Pancreas (tissue), 10 donors: Measurements from ENCODE around the gene DACH1. TPM values are rescaled to one million over a fixed set of nuclear protein-coding genes. Genes with fewer than 3 reads are reported as not detected.

ENCODE experiments used
- ATAC-seq, 4 donors: fragments of 200-7000 bp; cut with Tn5 transposase; one replicate each; pipeline versions ENCODE4 v1.8.0 to v1.9.1; 2020; ENCODE audit warnings: mild to moderate bottlenecking in 4 of 4, moderate library complexity in 4 of 4
- DNase-seq, 6 donors: peaks; one replicate each; pipeline ENCODE4 v3.0.0-alpha.2; 2020
- FAIRE-seq: peaks from 2 replicates; lab custom pipeline; 2012; peaks lifted over from hg19 to GRCh38; lab: Jason Lieb, UNC
- H3K27ac ChIP-seq, 4 donors: fragments of 200-600 bp; sonication (generic); 1 replicate in 3 of 4; 2 replicates in 1 of 4; pipeline versions ENCODE4 v1.5.0 to v1.8.0; 2020
- H3K27me3 ChIP-seq, 4 donors: fragments of 200-600 bp; one replicate each; pipeline ENCODE4 v1.8.0; 2021
- H3K36me3 ChIP-seq, 3 donors: fragments of 200-600 bp; sonication (generic) in 1 of 3; one replicate each; pipeline versions ENCODE4 v1.5.0 to v1.8.0; 2020 to 2021
- H3K4me1 ChIP-seq, 3 donors: fragments of 200-600 bp; one replicate each; pipeline ENCODE4 v1.8.0; 2021
- H3K4me3 ChIP-seq, 4 donors: fragments of 200-600 bp; sonication (generic) in 2 of 4; one replicate each; pipeline versions ENCODE4 v1.5.0 to v1.8.0; 2020 to 2021
- H3K9me3 ChIP-seq, 4 donors: fragments of 200-600 bp; one replicate each; pipeline ENCODE4 v1.8.0; 2021
- WGBS, 2 donors: extraction: QIAGEN DNeasy Blood & Tissue Kit; methylation state at CpG; one replicate each; pipeline ENCODE4 v1.1.7; 2013; 5-methylcytosine and 5-hydroxymethylcytosine counted together
- intact Hi-C, 3 donors: fragments of 100-400 bp; cut with DNase I; formaldehyde crosslinking; loops; one replicate each; pipeline versions ENCODE4 v1.11.1 to v1.14.2; 2022
- polyA plus RNA-seq, 2 donors: library from polyadenylated mRNA; stranded (reverse); fragments of 200-250 nt; gene quantifications; one replicate each; pipeline ENCODE4 v1.2.3, GENCODE V29; 2013
- total RNA-seq, 6 donors: library from RNA; stranded (reverse); fragmentation: NEBNext Ultra II Directional in 4 of 6; extraction: Animal tissue kit (Norgen Biotek cat#: 25700) in 4 of 6; gene quantifications; one replicate each; pipeline versions ENCODE4 v1.2.1 to v1.2.4, GENCODE V29; 2021 to 2023
- TF ChIP-seq, protein P1 (sequence below), 4 donors: fragments of 200-600 bp; sonication (generic) in 3 of 4; IDR thresholded peaks; one replicate each; pipeline versions ENCODE4 v1.5.0 to v1.8.0; 2021; ENCODE audit warnings: antibody characterized with exemption in 4 of 4
- donor health status: healthy with polysubstance abuse.
- donor health status: DM: no; HTN: no; CAD: no; lungs with moderate emphysema.
- donor health status: DM: no; HTN: no; CAD: no.
- donor health status: control.
- donor health status: control.
- donor health status: Bipolar disorder and iron deficiency.
- donor health status: DM: yes; HTN: yes; CAD: no.
- donor health status: DM: no; HTN: no; CAD: no.
- donor health status: DM: no; HTN: no; CAD: no.
- donor health status: DM: yes; HTN: yes; CAD: no.

The DACH1 gene
- total and polyA plus RNA-seq, 8 donors: 0.73 to 5.5 (median 1.7) TPM

DNA sequence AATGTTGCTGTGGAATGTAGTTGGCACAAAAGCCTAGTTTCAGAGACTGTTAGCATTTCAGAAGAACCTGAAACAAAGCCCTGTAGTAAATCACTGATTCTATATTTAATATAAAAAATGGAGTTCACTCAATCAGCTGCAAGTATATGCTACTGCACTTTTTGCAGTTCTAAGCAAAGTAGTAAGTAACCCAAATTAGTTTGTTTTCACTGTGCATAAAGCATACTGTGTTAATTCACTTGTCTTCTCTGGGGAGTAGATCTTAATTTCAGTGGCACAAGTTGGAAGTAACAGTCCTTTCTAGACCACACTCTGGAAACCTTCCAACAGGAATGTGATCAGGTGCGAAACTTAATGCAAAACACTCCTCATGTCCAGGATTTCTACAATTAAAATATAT is 139.3 kb downstream of the DACH1 start:
- TF ChIP-seq, protein P1, sequence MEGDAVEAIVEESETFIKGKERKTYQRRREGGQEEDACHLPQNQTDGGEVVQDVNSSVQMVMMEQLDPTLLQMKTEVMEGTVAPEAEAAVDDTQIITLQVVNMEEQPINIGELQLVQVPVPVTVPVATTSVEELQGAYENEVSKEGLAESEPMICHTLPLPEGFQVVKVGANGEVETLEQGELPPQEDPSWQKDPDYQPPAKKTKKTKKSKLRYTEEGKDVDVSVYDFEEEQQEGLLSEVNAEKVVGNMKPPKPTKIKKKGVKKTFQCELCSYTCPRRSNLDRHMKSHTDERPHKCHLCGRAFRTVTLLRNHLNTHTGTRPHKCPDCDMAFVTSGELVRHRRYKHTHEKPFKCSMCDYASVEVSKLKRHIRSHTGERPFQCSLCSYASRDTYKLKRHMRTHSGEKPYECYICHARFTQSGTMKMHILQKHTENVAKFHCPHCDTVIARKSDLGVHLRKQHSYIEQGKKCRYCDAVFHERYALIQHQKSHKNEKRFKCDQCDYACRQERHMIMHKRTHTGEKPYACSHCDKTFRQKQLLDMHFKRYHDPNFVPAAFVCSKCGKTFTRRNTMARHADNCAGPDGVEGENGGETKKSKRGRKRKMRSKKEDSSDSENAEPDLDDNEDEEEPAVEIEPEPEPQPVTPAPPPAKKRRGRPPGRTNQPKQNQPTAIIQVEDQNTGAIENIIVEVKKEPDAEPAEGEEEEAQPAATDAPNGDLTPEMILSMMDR (IDR thresholded peaks at IDR 0.05): no peak
- DNase-seq (no peak), FAIRE-seq (no peak), ATAC-seq (no peak)
- Histone ChIP-seq H3K9me3 (no peaks in the 10 kb centered on the region), H3K4me3 (no peak overlapping the region), H3K27me3 (no peaks in the 10 kb centered on the region), H3K27ac (no peak overlapping the region), H3K4me1 (no peaks in the 10 kb centered on the region), H3K36me3 (no peaks in the 10 kb centered on the region)
- 75 to 79% methylated on average over 1 of the region's 1 CpG for WGBS, 2 donors
- intact Hi-C loops: no loop called here

DNA sequence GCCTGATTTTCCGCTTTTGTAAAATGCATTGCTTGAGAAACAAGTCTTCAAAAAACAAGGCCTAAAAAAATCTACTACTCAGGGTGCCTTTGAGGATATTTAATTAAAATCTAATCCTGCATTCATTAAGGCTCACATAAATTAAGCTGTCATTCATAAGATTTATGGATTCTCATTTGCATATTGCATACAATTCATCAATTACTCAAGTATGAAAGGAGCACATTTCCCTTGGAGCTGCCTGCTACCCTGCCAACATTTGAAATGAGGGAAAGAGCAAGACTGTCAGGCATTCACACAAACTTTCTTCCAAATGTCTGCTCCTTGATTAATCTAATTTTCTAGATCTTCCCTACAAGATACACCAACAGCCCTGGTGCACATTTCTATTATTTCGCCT is 140.0 kb downstream of the DACH1 start:
- H3K4me3 ChIP-seq: no peak overlapping the region
- intact Hi-C loops: no loop called here
- no peak for ATAC-seq
- no peaks in the 10 kb centered on the region for H3K4me1 ChIP-seq
- H3K27ac ChIP-seq: no peak overlapping the region
- TF ChIP-seq, protein P1 (IDR thresholded peaks at IDR 0.05): no peak
- H3K36me3 ChIP-seq: no peaks in the 10 kb centered on the region
- no peaks in the 10 kb centered on the region for H3K9me3 ChIP-seq
- FAIRE-seq: no peak
- DNase-seq: no peak
- 94 to 99% methylated on average over 2 of the region's 2 CpGs for WGBS, 2 donors
- no peaks in the 10 kb centered on the region for H3K27me3 ChIP-seq

DNA sequence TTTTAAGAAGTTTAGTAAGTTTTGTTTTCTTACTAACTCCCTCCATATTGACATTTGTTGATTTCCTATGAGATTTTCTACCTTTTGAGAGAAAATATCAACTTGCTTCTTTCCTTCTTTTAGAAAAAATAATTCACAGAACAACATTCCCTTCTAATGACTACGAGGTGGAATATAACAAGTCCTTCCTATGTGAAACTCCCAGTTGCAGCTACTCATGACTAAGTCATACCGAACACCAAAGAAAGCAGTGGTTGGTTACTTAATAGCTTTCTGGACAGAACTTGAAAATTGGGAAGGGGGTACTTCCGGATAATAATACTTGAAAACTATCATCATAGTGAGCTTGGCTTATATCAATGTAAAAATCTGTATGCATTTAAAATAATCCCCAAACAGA is 144.8 kb downstream of the DACH1 start:
- no peak for DNase-seq
- H3K4me1 ChIP-seq: no peaks in the 10 kb centered on the region
- FAIRE-seq: no peak
- no peak overlapping the region for H3K27ac ChIP-seq
- H3K27me3 ChIP-seq: no peaks in the 10 kb centered on the region
- no peaks in the 10 kb centered on the region for H3K36me3 ChIP-seq
- ATAC-seq: no peak
- H3K4me3 ChIP-seq: no peak overlapping the region
- WGBS, 2 donors: 82 to 88% methylated on average over 3 of the region's 3 CpGs
- intact Hi-C loops: no loop called here
- no peaks in the 10 kb centered on the region for H3K9me3 ChIP-seq
- TF ChIP-seq, protein P1 (IDR thresholded peaks at IDR 0.05): no peak

DNA sequence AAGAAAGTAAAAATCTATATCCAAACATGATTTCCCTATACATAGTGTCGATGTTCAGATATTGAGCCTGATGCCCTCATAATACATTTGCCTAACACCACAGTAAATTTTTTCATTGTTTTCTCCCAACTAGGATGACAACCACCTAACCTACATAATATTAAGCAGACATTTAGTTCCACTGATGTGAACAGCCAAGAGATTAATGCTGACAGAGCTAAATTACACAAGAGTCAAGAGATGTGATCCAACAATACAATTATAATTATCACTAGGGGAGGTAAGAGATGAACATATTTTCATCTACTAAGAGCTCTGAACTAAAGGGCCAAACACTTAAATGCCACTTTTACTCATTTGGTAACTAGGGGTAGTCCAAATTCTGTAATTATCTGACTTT is 145.9 kb downstream of the DACH1 start:
- no peak for FAIRE-seq

DNA sequence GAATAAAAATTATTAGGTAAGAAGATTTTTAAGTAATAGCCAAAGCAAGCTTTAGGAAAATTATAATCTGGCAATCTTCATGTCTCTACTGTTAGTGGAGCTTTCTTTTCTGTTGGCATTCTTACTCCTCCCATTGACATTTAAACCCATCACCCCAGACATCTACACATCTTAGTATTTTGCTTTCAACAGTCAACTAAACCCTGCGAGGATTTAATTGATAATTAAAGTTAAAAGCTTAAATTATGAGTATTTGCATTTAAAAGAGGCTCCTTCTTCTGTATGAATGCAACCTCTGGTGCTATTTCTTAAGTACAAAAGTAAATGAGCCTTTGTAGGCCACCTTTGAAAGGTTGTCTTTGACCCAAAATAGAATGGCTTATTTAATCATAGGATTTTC is 148.1 kb downstream of the DACH1 start:
- WGBS, 2 donors: 72 to 78% methylated on average over 1 of the region's 1 CpG
- H3K4me1 ChIP-seq: no peaks in the 10 kb centered on the region

More for the DNA sequence above, 145.9 kb downstream of the DACH1 start:
- Histone ChIP-seq H3K36me3 (no peaks in the 10 kb centered on the region), H3K9me3 (no peaks in the 10 kb centered on the region), H3K27ac (no peak overlapping the region), H3K4me1 (no peaks in the 10 kb centered on the region), H3K27me3 (no peaks in the 10 kb centered on the region), H3K4me3 (no peak overlapping the region)
- TF ChIP-seq, protein P1 (IDR thresholded peaks at IDR 0.05): no peak
- 85 to 94% methylated on average over 1 of the region's 1 CpG for WGBS, 2 donors
- ATAC-seq: no peak
- no peak for DNase-seq
- intact Hi-C loops: no loop called here

More for the DNA sequence above, 148.1 kb downstream of the DACH1 start:
- no peak overlapping the region for H3K27ac ChIP-seq
- ATAC-seq (no peak), DNase-seq (no peak), FAIRE-seq (no peak)
- no peaks in the 10 kb centered on the region for H3K9me3 ChIP-seq
- TF ChIP-seq, protein P1 (IDR thresholded peaks at IDR 0.05): no peak
- no peaks in the 10 kb centered on the region for H3K36me3 ChIP-seq
- H3K27me3 ChIP-seq: no peaks in the 10 kb centered on the region
- no peak overlapping the region for H3K4me3 ChIP-seq
- intact Hi-C loops: no loop called here
